NCI-H1930 (cell line): ENCODE measurements around the gene PLEKHM2.
"Not testable (repeated sequence)": the region's sequence is repeated elsewhere in the genome, so short reads cannot be mapped to it uniquely, and the experiment has no call there.

Experiments
- DNase-seq, 2 experiments: peaks; one replicate each; lab custom pipeline; 2025; lab: John Stamatoyannopoulos, UW

The PLEKHM2 gene, protein sequence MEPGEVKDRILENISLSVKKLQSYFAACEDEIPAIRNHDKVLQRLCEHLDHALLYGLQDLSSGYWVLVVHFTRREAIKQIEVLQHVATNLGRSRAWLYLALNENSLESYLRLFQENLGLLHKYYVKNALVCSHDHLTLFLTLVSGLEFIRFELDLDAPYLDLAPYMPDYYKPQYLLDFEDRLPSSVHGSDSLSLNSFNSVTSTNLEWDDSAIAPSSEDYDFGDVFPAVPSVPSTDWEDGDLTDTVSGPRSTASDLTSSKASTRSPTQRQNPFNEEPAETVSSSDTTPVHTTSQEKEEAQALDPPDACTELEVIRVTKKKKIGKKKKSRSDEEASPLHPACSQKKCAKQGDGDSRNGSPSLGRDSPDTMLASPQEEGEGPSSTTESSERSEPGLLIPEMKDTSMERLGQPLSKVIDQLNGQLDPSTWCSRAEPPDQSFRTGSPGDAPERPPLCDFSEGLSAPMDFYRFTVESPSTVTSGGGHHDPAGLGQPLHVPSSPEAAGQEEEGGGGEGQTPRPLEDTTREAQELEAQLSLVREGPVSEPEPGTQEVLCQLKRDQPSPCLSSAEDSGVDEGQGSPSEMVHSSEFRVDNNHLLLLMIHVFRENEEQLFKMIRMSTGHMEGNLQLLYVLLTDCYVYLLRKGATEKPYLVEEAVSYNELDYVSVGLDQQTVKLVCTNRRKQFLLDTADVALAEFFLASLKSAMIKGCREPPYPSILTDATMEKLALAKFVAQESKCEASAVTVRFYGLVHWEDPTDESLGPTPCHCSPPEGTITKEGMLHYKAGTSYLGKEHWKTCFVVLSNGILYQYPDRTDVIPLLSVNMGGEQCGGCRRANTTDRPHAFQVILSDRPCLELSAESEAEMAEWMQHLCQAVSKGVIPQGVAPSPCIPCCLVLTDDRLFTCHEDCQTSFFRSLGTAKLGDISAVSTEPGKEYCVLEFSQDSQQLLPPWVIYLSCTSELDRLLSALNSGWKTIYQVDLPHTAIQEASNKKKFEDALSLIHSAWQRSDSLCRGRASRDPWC

DNA sequence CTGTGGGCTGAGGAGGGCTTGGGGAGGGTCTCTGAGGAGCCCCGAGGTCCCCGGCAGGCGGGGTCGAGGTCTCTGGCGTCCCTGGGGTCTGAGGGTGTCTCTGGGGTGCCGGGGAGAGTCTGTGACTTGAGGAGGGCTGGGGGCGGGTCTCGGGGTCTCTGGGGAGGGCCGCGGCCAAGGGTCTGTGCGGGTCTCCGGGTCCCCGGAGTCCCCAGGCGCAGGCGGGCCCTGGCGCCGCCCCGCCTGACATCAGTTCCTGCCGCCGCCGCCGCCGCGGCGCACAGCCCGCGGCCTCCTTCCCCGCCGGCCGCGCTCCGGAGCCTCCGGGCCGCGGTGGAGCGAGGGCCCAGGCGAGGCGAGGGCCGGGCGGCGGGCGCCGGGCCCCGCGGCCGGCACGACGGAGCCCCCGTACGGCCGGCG lies at the start of gene PLEKHM2:
Gene PLEKHM2 (plus strand): TSS at position 279 of the 420 bp plus-strand sequence. CDS start 239 bp downstream, outside the sequence.
- DNase-seq, result peak in 1 of 2 experiments; percentile 20

DNA sequence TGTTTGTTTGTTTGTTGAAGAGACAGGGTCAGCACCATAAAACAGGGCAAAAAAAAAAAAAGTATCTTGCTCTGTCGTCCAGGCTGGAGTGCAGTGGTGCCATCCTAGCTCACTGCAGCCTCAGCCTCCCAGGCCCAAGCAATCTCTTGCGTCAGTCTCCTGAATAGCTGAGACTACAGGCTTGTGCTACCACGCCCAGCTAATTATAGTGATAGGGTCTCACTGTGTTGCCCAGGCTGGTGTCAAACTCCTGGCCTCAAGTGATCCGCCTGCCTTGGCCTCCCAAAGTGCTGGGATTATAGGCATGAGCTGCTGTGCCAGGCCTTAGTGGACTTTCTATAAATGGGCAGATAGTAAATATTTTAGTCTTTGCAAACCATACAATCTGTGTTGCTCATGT lies 47.7 kb upstream of the PLEKHM2 start:
- no peak for DNase-seq

DNA sequence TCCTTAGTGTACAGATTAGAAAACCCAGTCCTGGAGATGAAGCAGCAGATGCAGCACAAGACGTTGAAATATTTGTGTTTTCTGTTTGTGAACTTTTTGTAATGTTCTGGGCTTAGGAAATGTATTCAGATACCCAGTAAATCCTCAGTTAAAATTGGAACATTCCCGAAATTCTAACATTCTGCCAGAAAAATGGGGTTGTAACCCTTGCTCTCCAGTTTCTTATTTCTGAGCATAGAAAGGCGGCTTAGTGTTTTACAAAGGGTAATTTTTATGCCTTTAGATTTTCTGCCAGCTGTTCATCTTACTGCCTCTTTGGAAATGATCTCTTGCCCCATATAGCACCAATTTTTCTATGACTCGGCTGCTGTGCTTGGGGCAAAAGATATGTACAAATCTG lies 46.3 kb upstream of the PLEKHM2 start:
- DNase-seq, result no peak

DNA sequence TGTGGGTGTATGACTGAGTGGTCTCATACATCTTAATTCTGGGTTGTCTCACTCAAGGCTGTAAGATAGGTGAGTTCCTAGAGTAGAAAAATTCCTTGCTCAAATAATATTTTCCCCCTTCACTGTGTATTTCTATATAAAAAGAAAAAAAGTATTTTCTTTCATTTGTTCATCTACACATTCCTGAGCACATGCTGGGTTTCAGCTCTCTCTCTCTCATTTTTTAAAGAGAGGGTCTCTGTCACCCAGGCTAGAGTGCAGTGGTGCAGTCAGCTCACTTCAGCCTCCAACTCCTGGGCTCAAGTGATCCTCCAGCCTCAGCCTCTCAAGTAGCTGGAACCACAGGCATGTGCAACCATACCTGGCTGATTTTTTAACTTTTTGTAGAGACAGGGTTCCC lies 44.9 kb upstream of the PLEKHM2 start:
- DNase-seq, result no peak

DNA sequence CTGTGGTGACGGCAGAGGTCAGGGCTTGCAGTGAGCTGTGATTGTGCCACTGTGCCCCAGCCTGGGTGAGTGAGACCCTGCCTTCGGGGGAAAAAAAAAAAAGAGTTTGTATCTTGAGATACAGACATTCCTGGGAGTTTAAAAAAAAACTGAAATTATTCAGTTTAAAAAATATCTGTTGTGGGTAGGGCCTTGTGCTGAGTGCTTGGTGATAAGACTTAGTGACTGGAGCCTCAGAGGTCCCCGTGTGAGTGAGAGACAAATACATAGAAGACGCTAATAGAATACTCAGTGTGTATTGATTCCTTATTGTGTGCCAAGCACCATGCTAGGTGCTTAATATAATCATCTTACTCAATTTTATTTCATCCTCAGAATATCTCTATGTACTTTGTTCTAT lies 44.2 kb upstream of the PLEKHM2 start:
- no peak for DNase-seq

DNA sequence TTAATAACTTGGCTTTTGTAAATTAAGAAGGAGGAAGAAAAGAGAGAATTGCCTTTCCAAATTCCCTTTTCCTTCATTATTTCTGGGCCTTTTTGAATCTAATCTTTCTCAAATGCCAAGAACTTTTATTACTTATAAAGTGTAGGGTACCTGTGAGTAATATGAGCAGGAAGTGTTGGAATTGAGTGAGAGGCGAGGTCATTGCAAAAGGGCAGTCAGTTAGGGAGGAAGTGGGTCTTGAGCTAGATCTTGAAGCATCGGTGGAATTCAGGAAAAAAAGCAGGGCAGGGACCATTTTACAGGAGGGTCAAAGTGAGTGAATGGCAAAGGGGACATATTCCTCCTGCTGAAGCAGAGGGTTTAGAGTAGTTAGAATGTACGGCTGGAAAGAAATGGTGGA lies 43.5 kb upstream of the PLEKHM2 start:
- DNase-seq, result no peak

DNA sequence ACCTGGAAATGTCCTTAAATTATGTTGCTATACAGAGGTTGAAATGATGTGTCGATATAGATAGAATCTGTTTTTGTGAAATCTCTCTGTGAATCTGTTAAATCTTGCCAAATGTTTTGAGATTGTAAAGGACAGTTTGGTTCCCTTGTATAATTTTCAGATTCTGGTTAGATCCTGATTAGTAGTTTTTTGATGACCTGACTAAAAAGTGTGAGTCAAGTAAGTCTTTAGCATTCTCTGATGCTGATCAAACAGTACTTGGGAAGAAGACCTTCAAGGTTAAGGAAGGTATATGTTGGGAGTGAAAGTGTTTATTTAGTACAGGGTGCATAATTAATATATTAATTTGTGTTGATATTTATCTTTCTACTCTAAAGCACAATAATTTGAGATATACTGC lies 34.2 kb upstream of the PLEKHM2 start:
- DNase-seq, result no peak

DNA sequence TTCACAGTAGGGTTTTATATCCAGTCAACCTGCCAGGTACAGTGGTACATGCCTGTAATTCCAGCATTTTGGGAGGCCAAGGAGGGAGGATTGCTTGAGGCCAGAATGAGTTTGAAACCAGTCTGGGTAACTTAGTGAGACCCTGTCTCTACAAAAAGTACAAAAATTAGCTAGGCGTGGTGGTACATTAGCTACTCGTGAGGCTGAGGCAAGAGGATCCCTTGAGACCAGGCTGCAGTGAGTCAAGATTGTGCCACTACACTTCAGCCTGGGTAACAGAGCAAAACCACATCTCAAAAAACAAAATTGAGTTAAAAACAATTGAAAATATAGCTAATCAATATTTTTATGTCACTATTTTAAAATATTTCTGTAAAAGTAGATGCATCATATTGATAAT lies 33.7 kb upstream of the PLEKHM2 start:
- DNase-seq, result no peak

DNA sequence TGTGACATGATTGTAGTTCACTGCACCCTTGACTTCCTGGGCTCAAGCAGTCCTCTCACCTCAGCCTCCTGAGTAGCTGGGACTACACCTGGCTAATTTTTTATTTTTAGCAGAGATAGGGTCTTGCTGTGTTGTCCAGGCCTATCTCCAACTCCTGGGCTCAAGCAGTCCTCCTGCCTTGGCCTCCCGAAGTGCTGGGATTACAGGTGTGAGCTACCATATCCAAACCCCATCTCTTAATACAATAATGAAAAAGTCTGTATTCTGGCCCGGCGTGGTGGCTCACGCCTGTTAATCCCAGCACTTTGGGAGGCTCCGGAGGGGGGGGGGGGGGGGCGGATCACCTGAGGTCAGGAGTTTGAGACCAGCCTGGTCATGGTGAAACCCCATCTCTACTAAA lies 32.0 kb upstream of the PLEKHM2 start:
- DNase-seq, result not testable (repeated sequence)

DNA sequence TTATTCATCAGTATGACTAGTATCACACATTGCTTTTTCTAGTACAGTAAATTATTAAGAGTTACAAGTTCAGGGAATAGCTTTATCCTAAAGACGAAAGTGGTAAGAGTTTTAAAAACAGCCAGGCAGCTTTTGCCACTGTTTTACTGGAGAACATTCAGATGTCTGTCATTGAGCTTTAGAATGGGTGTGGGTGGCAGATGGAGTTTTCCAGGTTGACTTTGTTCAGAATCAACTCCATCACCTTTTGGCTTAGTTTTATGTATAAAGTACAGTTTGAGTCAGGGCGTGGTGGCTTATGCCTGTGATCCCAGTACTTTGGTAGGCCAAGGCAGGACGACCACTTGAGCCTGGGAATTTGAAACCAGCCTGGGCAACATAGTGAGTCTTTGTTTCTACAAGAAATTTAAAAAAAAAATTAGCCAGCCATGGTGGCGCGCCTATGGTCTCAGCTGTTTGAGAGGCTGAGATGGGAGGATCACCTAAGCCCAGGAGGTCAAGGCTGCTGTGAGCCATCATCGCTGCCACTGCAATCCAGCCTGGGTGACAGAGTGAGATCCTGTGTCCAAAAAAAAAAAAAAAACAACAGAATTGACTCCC lies 29.9 kb upstream of the PLEKHM2 start:
- no peak for DNase-seq

DNA sequence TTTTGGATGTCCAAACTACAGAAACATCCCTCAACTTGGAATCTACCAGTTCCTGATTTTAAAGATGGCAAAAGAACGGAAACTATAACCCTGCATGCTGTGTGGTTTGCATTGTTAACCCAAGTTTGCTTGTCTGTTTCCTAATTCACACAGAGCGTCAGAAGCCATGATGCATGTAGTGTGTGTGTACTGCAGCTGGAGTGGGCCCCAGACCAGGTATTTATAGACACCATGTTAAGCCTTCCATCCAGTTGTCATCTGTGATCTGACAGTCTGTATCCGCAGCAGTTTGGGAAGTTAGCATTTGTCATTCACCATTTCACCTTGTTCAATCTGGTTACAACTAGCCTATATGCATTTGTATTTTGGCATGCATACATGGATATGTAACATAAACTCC lies 27.7 kb upstream of the PLEKHM2 start:
- no peak for DNase-seq

DNA sequence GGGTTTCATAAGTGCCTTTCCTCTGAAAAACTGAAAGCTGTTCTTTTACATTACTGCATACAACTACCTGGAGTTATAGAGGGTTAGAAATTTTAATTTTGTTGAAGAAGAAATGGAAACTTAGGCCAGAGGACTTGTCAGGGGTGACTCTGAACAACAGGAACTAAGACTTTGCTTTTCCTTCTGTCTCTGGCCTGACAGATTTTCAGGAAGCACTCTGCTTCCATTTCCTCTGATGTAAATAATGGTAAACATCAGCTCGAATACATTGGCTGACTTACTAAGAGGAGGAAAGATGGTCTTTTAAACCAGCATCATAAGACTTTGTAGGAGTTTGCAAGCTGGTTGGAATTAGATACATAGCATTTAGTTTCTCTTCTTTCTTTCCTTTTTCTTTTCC lies 27.1 kb upstream of the PLEKHM2 start:
- no peak for DNase-seq

DNA sequence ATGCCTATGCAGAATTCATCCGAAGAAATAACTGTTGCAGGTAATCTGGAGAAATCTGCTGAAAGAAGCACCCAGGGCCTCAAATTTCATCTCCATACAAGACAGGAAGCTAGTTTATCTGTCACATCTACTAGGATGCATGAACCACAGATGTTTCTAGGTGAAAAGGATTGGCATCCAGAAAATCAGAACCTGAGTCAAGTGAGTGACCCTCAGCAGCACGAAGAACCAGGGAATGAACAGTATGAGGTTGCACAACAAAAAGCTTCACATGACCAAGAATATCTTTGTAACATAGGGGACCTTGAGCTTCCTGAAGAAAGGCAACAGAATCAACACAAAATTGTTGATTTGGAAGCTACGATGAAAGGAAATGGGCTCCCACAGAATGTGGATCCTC lies 24.0 kb upstream of the PLEKHM2 start:
- DNase-seq, result no peak

DNA sequence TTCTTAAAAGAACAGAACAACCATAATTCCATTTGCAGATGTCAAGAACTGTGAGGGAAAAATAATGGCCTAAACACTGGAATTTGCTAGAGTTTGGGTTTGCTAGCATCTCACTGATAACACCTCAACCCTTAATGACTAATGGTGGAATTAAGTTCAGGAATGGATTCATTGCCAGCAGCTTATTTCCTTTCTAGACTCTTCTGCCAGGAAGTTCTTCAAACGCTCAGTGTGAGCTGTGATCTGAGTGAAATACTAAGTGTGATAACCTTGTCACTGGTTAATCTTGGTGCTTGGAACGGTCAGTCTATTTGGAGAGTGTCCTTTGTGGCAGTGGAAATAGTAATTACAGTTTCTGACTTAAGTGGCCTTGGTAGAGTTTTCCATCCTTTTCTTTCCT lies 21.6 kb upstream of the PLEKHM2 start:
- DNase-seq, result no peak

DNA sequence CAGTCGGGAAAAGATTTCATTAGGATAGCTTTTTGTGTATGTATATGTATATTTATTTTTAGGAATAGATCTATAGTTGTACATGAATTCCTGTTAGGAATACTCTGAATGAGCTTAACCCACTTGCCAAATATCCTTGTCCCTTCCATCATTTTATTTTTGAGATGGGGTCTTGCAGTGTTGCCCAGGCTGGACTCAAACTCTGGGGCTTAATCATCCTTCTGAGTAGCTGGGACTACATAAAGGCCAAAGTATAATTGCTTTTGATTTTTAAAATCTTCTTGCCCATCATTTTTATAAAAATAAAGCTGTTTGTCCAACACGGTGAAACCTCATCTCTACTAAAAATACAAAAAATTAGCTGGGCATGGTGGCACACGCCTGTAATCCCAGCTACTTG lies 20.2 kb upstream of the PLEKHM2 start:
- DNase-seq, result no peak

DNA sequence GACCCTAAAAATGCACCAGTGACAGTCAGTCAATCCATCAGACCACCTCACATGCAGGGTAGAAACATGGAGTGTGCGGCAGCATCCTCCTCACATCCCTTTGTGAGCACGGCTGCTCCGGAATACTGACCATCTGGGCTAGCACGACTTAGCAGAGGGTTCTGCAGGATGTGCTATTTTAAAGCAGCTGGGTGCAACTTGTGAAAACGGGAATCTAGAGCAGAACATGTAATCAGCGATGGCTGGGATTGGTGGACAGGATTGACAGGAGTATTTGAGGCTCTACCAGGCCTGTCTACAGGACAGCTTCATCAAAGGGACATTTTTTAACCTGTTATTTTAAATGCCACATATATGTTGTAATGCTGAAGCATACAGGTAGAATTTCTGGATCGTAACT lies 16.8 kb upstream of the PLEKHM2 start:
- DNase-seq, result no peak

DNA sequence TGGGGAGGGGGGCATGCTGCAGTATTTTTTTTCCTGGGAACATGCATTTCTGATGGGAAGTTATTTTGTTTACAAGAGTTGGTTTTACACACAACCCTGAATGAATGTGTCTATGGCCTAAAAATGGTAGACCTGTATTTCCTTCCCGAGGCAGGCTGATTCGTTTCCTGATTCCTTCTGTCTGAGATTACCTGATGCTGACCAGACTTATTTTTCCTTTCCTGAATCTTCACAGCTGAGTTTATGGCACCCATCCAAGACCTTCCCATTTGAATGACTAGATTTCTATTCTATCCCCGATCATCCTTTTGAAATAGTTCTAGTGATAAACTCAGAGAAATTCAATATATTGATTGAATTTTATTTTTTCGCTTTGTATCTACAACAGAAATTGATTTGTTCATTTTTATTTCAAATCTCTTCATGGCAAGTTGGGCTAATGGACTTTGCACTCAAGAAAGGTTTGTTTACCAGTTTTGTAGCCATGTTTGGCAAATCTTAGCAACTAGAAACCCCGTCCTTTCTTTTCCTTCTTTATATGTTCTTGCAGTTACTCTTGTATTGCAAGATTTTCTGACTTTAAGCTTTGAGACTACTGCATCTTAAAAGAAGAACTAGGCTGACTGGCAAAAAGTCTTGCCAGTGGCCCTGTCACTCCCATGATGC lies 15.9 kb upstream of the PLEKHM2 start:
- DNase-seq, result no peak

DNA sequence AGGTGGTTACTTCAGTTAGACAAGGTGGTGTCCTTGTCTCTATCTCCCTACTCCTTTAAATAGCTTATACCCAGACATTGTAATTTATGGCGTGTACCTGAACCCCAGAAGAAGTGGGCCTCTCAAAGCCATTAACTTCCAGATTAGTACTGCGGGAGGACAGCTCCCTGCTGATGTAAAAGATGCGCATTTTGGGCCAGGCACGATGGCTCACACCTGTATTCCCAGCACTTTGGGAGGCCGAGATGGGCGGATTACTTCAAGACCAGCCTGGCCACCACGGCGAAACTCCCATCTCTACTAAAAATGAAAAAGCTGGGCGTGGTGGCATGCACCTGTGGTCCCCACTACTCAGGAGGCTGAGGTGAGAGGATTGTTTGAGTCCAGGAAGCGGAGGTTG lies 15.0 kb upstream of the PLEKHM2 start:
- DNase-seq, result no peak

DNA sequence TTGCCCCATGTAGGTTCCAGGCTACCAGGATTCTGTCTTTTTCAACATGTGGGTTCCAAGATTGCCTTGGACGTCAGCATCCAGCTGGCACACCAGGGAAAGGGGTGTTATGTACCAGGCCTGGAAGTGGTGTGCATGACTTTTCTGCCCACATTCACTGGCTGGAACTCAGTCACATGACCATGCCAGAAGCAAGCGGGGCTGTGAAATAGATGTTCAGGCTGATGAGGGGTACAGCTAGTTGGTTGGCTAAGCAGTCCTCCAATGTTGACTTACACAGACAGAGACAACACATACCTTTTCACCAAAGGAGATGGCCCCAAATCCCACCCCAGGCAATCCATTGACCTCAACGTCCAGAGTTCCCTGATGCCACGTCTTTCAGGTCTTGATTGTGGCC lies 14.3 kb upstream of the PLEKHM2 start:
- no peak for DNase-seq

DNA sequence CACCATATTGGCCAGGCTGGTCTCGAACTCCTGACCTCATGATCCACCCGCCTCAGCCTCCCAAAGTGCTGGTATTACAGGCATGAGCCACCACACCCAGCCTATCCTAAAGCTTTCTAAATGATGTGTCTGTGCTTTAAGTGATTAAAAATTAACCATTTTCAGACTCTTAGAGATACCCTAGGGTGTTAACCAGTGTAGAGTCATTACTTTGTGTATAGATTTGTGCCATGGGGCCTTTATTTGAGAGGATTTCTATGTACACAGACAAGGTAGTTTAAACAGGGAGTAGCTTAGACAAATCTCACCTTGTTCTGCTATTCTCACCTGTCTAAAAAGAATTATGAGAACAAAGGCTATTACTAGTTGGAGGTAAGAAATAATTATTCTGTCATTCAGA lies 12.7 kb upstream of the PLEKHM2 start:
- DNase-seq, result no peak

DNA sequence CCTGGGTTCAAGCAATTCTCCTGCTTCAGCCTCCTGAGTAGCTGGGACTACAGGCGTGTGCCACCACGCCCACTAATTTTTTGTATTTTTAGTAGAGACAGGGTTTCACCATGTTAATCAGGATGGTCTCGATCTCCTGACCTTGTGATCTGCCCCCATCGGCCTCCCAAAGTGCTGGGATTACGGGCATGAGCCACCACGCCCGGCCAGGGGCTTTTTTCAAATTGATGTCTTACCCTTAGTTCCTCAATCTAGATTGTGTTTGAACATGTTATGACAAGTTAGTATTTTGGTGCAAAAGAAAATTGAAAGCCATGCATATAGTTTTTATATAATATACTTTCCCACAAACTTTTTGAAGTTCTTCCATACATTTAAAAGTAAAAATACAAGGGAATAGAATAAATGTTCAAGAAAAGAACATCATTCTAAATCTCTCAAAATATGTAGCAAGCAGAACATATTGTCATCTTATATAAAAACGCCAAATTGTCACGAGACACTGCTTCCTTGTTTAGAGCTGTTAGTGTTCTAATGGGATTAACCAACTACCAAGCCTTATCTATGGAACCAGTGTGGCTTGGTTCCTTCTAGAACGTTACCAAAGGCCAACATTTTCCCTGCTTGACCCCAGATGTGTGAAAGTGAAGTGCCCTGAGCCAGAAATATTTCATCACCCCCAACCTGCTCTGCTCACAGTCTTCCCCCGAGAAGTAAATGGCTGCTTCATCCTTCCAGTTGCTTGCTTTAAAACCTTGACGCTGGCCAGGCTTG lies 9.5 kb upstream of the PLEKHM2 start:
- no peak for DNase-seq
